Measurements from ENCODE around the gene NPR3.

- TF ChIP-seq, protein P1, sequence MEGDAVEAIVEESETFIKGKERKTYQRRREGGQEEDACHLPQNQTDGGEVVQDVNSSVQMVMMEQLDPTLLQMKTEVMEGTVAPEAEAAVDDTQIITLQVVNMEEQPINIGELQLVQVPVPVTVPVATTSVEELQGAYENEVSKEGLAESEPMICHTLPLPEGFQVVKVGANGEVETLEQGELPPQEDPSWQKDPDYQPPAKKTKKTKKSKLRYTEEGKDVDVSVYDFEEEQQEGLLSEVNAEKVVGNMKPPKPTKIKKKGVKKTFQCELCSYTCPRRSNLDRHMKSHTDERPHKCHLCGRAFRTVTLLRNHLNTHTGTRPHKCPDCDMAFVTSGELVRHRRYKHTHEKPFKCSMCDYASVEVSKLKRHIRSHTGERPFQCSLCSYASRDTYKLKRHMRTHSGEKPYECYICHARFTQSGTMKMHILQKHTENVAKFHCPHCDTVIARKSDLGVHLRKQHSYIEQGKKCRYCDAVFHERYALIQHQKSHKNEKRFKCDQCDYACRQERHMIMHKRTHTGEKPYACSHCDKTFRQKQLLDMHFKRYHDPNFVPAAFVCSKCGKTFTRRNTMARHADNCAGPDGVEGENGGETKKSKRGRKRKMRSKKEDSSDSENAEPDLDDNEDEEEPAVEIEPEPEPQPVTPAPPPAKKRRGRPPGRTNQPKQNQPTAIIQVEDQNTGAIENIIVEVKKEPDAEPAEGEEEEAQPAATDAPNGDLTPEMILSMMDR (IDR thresholded peaks at IDR 0.05): no peak
- no peak for TF ChIP-seq POLR2AphosphoS5 (IDR thresholded peaks at IDR 0.05; ENCODE audit: insufficient read depth in 1 of 2, low read depth in 1 of 2)
- no peak for TF ChIP-seq POLR2A (IDR thresholded peaks at IDR 0.05)
These were observed 103.0 kb downstream of the NPR3 start for GRCh38 chr5:32814141-32814540.
